ENCODE results near the gene SEZ6L.

SEZ6L gene

GRCh38 chr22:26169315-26170111, at the start of gene SEZ6L:
Gene SEZ6L, plus strand, starts transcription at chr22:26169462. Its CDS starts 208 bp downstream, at chr22:26169670.
- no peak for DNase-seq

- no peak for DNase-seq
These were observed 46.3 kb upstream of the SEZ6L start for GRCh38 chr22:26122920-26123468.

GRCh38 chr22:26124991-26125725, 44.1 kb upstream of the SEZ6L start:
- no peak for DNase-seq

GRCh38 chr22:26127126-26127525, 42.1 kb upstream of the SEZ6L start:
- DNase-seq = no peak

GRCh38 chr22:26127556-26127955, 41.7 kb upstream of the SEZ6L start:
- DNase-seq = no peak

- DNase-seq = no peak
These were observed 37.6 kb upstream of the SEZ6L start for GRCh38 chr22:26131589-26132154.

- no peak for DNase-seq
These were observed 34.5 kb upstream of the SEZ6L start for GRCh38 chr22:26134654-26135330.

GRCh38 chr22:26135806-26136205, 33.5 kb upstream of the SEZ6L start:
- DNase-seq = no peak

- no peak for DNase-seq
These were observed 30.0 kb upstream of the SEZ6L start for GRCh38 chr22:26139310-26139709.

- DNase-seq = no peak
These were observed 27.4 kb upstream of the SEZ6L start for GRCh38 chr22:26141831-26142230.

GRCh38 chr22:26143806-26144325, 25.4 kb upstream of the SEZ6L start:
- no peak for DNase-seq

- DNase-seq = no peak
These were observed 9.4 kb upstream of the SEZ6L start for GRCh38 chr22:26159886-26160285.

- no peak for DNase-seq
These were observed 7.5 kb upstream of the SEZ6L start for GRCh38 chr22:26161746-26162145.

GRCh38 chr22:26162926-26163325, 6.3 kb upstream of the SEZ6L start:
- no peak for DNase-seq

GRCh38 chr22:26164174-26164573, 5.1 kb upstream of the SEZ6L start:
- no peak for DNase-seq

GRCh38 chr22:26168330-26168851, 871 bp upstream of the SEZ6L start:
- no peak for DNase-seq

GRCh38 chr22:26168939-26169314, 335 bp upstream of the SEZ6L start:
- no peak for DNase-seq

- no peak for DNase-seq
These were observed 840 bp downstream of the SEZ6L start for GRCh38 chr22:26170112-26170492.

- DNase-seq = no peak
These were observed 1.7 kb downstream of the SEZ6L start for GRCh38 chr22:26170795-26171580.

- peak; percentile 10 for DNase-seq
These were observed 3.2 kb downstream of the SEZ6L start for GRCh38 chr22:26172389-26172990.

- DNase-seq = no peak
These were observed 5.0 kb downstream of the SEZ6L start for GRCh38 chr22:26174280-26174679.
